Activated T-cell treated with anti-CD3 and anti-CD28 coated beads, Interleukin-2, amount 50 U/mL, for 24 hours (primary cell): ENCODE data around the gene SERPINA4.

Source experiments
- DNase-seq: peaks from one replicate; pipeline ENCODE4 v3.0.0-alpha.2; 2020
- H3K27ac Mint-ChIP-seq: 2 replicates; pipeline ENCODE4 v1.8.0; 2020; ENCODE audit warnings: mild to moderate bottlenecking, mixed read lengths
- H3K27me3 Mint-ChIP-seq: 2 replicates; pipeline ENCODE4 v1.8.0; 2020; ENCODE audit warnings: mixed read lengths
- H3K36me3 Mint-ChIP-seq: 2 replicates; pipeline ENCODE4 v1.8.0; 2020; ENCODE audit warnings: low read depth, mixed read lengths
- H3K4me1 Mint-ChIP-seq: 2 replicates; pipeline ENCODE4 v1.8.0; 2020; ENCODE audit warnings: low read depth, mixed read lengths
- H3K4me3 Mint-ChIP-seq: 2 replicates; pipeline ENCODE4 v1.8.0; 2020; ENCODE audit warnings: mild to moderate bottlenecking, moderate library complexity, mixed read lengths
- H3K9me3 Mint-ChIP-seq: 2 replicates; pipeline ENCODE4 v1.8.0; 2020; ENCODE audit warnings: mixed read lengths

Gene SERPINA4

GRCh38 chr14:94617988-94618822, 57.0 kb downstream of the SERPINA4 start:
- H3K36me3 Mint-ChIP-seq: no peaks in the 10 kb centered on the region
- DNase-seq: no peak
- no peak overlapping the region for H3K27ac Mint-ChIP-seq
- no peak overlapping the region for H3K4me3 Mint-ChIP-seq
- H3K9me3 Mint-ChIP-seq: peaks cover 20% of the 10 kb centered on the region
- peaks cover 16% of the 10 kb centered on the region for H3K27me3 Mint-ChIP-seq
- H3K4me1 Mint-ChIP-seq: no peaks in the 10 kb centered on the region

GRCh38 chr14:94619297-94619696, 58.1 kb downstream of the SERPINA4 start:
- Mint-ChIP-seq H3K4me1 (no peaks in the 10 kb centered on the region), H3K27me3 (peaks cover 16% of the 10 kb centered on the region)

More at GRCh38 chr14:94619297-94619696, 58.1 kb downstream of the SERPINA4 start:
- DNase-seq: no peak
- H3K4me3 Mint-ChIP-seq: no peak overlapping the region
- peaks cover 20% of the 10 kb centered on the region for H3K9me3 Mint-ChIP-seq
- H3K27ac Mint-ChIP-seq: no peak overlapping the region
- H3K36me3 Mint-ChIP-seq: no peaks in the 10 kb centered on the region
